HepG2 (cell line): ENCODE data around the gene AGT. TPM values are rescaled to one million over a fixed set of nuclear protein-coding genes. Genes with fewer than 3 reads are reported as not detected.
A peak's percentile ranks its signal among the peaks of the same experiment; 100 is the strongest.

Source experiments
- BORCS8-MEF2B ChIP-seq: sonication (generic); formaldehyde crosslinking; IDR thresholded peaks from 2 replicates; pipeline ENCODE4 v1.8.0; 2022; ENCODE audit warnings: mild to moderate bottlenecking, missing genetic modification reagents
- CREM ChIP-seq, 2 experiments: sonication (generic) in 1 of 2; formaldehyde crosslinking in 1 of 2; IDR thresholded peaks; 2 replicates each; pipeline versions ENCODE4 v1.4.0 to v1.6.1; 2016 to 2020; ENCODE audit warnings: antibody characterized with exemption in 1 of 2, mild to moderate bottlenecking in 1 of 2, missing genetic modification reagents in 1 of 2
- E2F5 ChIP-seq: sonication (generic); formaldehyde crosslinking; conservative IDR thresholded peaks from 2 replicates; pipeline ENCODE4 v1.4.0; 2020; ENCODE audit warnings: missing genetic modification reagents
- GABPB1 ChIP-seq: IDR thresholded peaks from 2 replicates; pipeline ENCODE4 v1.6.1; 2016; ENCODE audit warnings: mild to moderate bottlenecking, missing genetic modification reagents, moderate library complexity, missing compliant biosample characterization
- HDAC2 ChIP-seq: sonication (generic); formaldehyde crosslinking; IDR thresholded peaks from 2 replicates; pipeline ENCODE4 v1.4.0; 2020; ENCODE audit warnings: missing genetic modification reagents
- KDM6A ChIP-seq: IDR thresholded peaks from 2 replicates; pipeline ENCODE4 v1.6.1; 2016; ENCODE audit warnings: low read depth
- MYC ChIP-seq: sonication (generic); formaldehyde crosslinking; IDR thresholded peaks from 2 replicates; pipeline ENCODE4 v1.9.0; 2021; ENCODE audit warnings: missing genetic modification reagents, borderline replicate concordance
- SMAD3 ChIP-seq: sonication (generic); formaldehyde crosslinking; IDR thresholded peaks from 2 replicates; pipeline ENCODE4 v1.4.0; 2020; ENCODE audit warnings: missing genetic modification reagents
- SRSF1 ChIP-seq: fragments of 200-400 bp; formaldehyde crosslinking; optimal IDR thresholded peaks from 2 replicates; pipeline ENCODE3; 2017; ENCODE audit warnings: mild to moderate bottlenecking, low read depth, low read length, moderate library complexity
- THYN1 ChIP-seq: sonication (generic); formaldehyde crosslinking; IDR thresholded peaks from 2 replicates; pipeline ENCODE4 v1.8.1; 2023; ENCODE audit warnings: low read depth, mild to moderate bottlenecking, moderate library complexity, missing genetic modification reagents, borderline replicate concordance
- ZBTB44 ChIP-seq: sonication (generic); formaldehyde crosslinking; IDR thresholded peaks from 2 replicates; pipeline ENCODE4 v1.4.0; 2020; ENCODE audit warnings: missing genetic modification reagents
- ZKSCAN1 ChIP-seq: fragments of 150-350 bp; IDR thresholded peaks from 2 replicates; pipeline ENCODE4 v1.6.1; 2014; ENCODE audit warnings: low read length
- ZNF30 ChIP-seq: sonication (generic); formaldehyde crosslinking; IDR thresholded peaks from 2 replicates; pipeline ENCODE4 v1.5.0; 2020; ENCODE audit warnings: mild to moderate bottlenecking, missing genetic modification reagents
- ZNF468 ChIP-seq: sonication (generic); formaldehyde crosslinking; IDR thresholded peaks from 2 replicates; pipeline ENCODE4 v1.8.0; 2022; ENCODE audit warnings: mild to moderate bottlenecking, moderate library complexity, missing genetic modification reagents
- ZNF564 ChIP-seq: sonication (generic); formaldehyde crosslinking; IDR thresholded peaks from 2 replicates; pipeline ENCODE4 v1.8.1; 2023; ENCODE audit warnings: mild to moderate bottlenecking, missing genetic modification reagents
- ZNF687 ChIP-seq: sonication (generic); formaldehyde crosslinking; IDR thresholded peaks from 2 replicates; pipeline ENCODE4 v1.5.1; 2020; ENCODE audit warnings: mild to moderate bottlenecking, missing genetic modification reagents, moderate library complexity
- ZNF709 ChIP-seq: sonication (generic); formaldehyde crosslinking; IDR thresholded peaks from 2 replicates; pipeline ENCODE4 v1.5.0; 2020; ENCODE audit warnings: mild to moderate bottlenecking, missing genetic modification reagents
- ZNF740 ChIP-seq: sonication (generic); formaldehyde crosslinking; IDR thresholded peaks from 2 replicates; pipeline ENCODE4 v1.4.0; 2020; ENCODE audit warnings: missing genetic modification reagents
- ZNF746 ChIP-seq: sonication (generic); formaldehyde crosslinking; IDR thresholded peaks from 2 replicates; pipeline ENCODE4 v1.8.0; 2022; ENCODE audit warnings: mild to moderate bottlenecking, missing genetic modification reagents
- ZSCAN25 ChIP-seq: sonication (generic); formaldehyde crosslinking; IDR thresholded peaks from 2 replicates; pipeline ENCODE4 v1.8.0; 2022; ENCODE audit warnings: mild to moderate bottlenecking, missing genetic modification reagents
- ZZZ3 ChIP-seq: sonication (generic); formaldehyde crosslinking; IDR thresholded peaks from 2 replicates; pipeline ENCODE4 v1.4.0; 2020; ENCODE audit warnings: missing genetic modification reagents, mild to moderate bottlenecking, borderline replicate concordance
- polyA plus RNA-seq, 8 experiments: library from polyadenylated mRNA; depleted of rRNA in 3 of 8; stranded (reverse) in 7 of 8; unstranded in 1 of 8; fragments of >200 nt; fragmentation: Illumina TruSeq in 4 of 8; extraction: Trizol in 4 of 8; gene quantifications; 2 replicates each; pipeline versions ENCODE4 v1.2.1 to v1.2.3, GENCODE V29; 2011 to 2016; ENCODE audit warnings: low read depth in 4 of 8, missing spikeins in 1 of 8, mixed read lengths in 1 of 8; ENCODE audit not compliant: insufficient read depth in 1 of 8
- total RNA-seq, 5 experiments: library from RNA; depleted of rRNA; stranded (reverse); fragments of >200 nt; fragmentation: Illumina TruSeq; extraction: Trizol; gene quantifications; 2 replicates each; pipeline ENCODE4 v1.2.3, GENCODE V29; 2016; ENCODE audit warnings: low read depth in 1 of 5

AGT gene
- total and polyA plus RNA-seq, 2 of the 13 experiments (the other 11 are each of a cell fraction or from before 2014, with no cell fraction given) = 892 to 2,071 TPM

GRCh38 chr1:230728710-230729392, 14.9 kb upstream of the AGT start (continued):
- TF ChIP-seq ZNF740 (CRISPR knock-in tag) = no peak
- TF ChIP-seq SRSF1 = no peak
- TF ChIP-seq ZNF30 = no peak
- TF ChIP-seq GABPB1 = peak; percentile 62
- TF ChIP-seq ZNF468 (CRISPR knock-in tag) = no peak
- peak; percentile 71; the same call in 1 of the 2 replicates for TF ChIP-seq ZNF709 (CRISPR knock-in tag)
- no peak for TF ChIP-seq THYN1 (CRISPR knock-in tag)
- peak; percentile 70 for TF ChIP-seq ZKSCAN1
- TF ChIP-seq BORCS8-MEF2B (CRISPR knock-in tag) = peak; percentile 82
- 0 out of 2 replicates have a peak, but pooled peaks have one; percentile 54 for TF ChIP-seq ZZZ3 (CRISPR knock-in tag)
- TF ChIP-seq ZBTB44 (CRISPR knock-in tag) = no peak
- peak; percentile 86 for TF ChIP-seq E2F5
- TF ChIP-seq MYC (CRISPR knock-in tag) = peak; percentile 92; the same call in 1 of the 2 replicates
- TF ChIP-seq CREM (IDR thresholded peaks at IDR 0.05) = peak; percentile 88
- TF ChIP-seq CREM (CRISPR knock-in tag; IDR thresholded peaks at IDR 0.05) = no peak
- TF ChIP-seq ZNF746 (CRISPR knock-in tag) = peak; percentile 82; the same call in 1 of the 2 replicates
- peak; percentile 93 for TF ChIP-seq ZNF687 (CRISPR knock-in tag)
- peak; percentile 96 for TF ChIP-seq SMAD3 (CRISPR knock-in tag)
- peak; percentile 72; the same call in 1 of the 2 replicates for TF ChIP-seq ZNF564 (CRISPR knock-in tag)
- peak; percentile 94 for TF ChIP-seq ZSCAN25
- peak; percentile 98 for TF ChIP-seq HDAC2 (CRISPR knock-in tag)
- TF ChIP-seq KDM6A (CRISPR knock-in tag) = peak; percentile 92
